ENCODE results near the gene TMPRSS11A.

The TMPRSS11A gene

DNA sequence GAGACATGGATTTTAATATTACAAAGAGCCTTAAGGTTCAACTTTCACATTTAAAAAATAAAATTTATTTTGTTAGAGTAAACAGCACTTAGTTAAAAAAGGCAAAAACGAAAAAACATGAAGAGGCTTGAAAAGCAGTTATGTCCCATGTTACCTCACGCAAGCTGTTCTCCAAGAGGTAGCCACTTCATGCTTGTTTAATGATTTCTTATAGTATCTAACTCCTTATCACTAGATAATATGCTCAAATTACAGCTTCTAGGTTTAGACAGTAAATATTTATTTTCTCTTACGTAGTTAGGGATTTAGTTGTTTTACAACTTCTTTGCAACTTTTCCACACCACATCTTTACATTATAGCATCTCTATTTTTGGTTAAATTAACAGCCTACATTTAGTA lies 51.7 kb downstream of the TMPRSS11A start:
- H3K79me2 ChIP-seq (ENCODE audit: control insufficient read depth, low read length) = no peaks in the 10 kb centered on the region
- H3K4me1 ChIP-seq (ENCODE audit: control insufficient read depth, low read length) = no peaks in the 10 kb centered on the region
- no peak for TF ChIP-seq EZH2phosphoT487 (IDR thresholded peaks at IDR 0.05; ENCODE audit: borderline replicate concordance, low read length)
- TF ChIP-seq, protein P1, sequence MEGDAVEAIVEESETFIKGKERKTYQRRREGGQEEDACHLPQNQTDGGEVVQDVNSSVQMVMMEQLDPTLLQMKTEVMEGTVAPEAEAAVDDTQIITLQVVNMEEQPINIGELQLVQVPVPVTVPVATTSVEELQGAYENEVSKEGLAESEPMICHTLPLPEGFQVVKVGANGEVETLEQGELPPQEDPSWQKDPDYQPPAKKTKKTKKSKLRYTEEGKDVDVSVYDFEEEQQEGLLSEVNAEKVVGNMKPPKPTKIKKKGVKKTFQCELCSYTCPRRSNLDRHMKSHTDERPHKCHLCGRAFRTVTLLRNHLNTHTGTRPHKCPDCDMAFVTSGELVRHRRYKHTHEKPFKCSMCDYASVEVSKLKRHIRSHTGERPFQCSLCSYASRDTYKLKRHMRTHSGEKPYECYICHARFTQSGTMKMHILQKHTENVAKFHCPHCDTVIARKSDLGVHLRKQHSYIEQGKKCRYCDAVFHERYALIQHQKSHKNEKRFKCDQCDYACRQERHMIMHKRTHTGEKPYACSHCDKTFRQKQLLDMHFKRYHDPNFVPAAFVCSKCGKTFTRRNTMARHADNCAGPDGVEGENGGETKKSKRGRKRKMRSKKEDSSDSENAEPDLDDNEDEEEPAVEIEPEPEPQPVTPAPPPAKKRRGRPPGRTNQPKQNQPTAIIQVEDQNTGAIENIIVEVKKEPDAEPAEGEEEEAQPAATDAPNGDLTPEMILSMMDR (IDR thresholded peaks at IDR 0.05; ENCODE audit: low read depth, low read length, poor library complexity, severe bottlenecking) = no peak

DNA sequence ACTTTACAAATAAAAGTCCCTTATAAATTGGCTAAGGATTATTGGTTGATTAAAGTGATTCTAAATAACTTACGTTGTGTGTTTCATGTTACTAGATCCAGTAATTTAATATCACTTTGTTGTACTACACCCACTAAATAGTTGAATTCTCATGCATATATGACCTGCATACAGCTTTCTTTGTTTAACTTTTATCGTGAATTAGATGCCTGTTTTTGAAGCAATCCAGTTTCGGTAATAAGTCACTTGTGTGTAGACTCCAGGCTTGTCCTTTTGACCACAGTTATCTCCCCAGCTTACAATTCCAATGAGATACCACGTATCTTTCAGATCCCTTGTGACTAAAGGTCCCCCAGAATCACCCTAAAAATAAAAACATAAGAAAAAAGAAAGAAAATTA lies 52.2 kb downstream of the TMPRSS11A start:
- Histone ChIP-seq H3K27me3 (ENCODE audit: control insufficient read depth, low read length) (peaks cover 6% of the 10 kb centered on the region), H3K9me2 (replicated peaks; ENCODE audit: control insufficient read depth, low read length) (no peaks in the 10 kb centered on the region), H3K4me2 (ENCODE audit: low read length) (no peak overlapping the region), H3K4me1 (ENCODE audit: control insufficient read depth, low read length) (no peaks in the 10 kb centered on the region), H3K79me2 (ENCODE audit: control insufficient read depth, low read length) (no peaks in the 10 kb centered on the region), H3K27ac (ENCODE audit: low read depth, low read length) (no peak overlapping the region), H3K4me3 (ENCODE audit: low read length) (no peak overlapping the region), H3K36me3 (ENCODE audit: control insufficient read depth, low read length) (no peaks in the 10 kb centered on the region), H3K9me3 (ENCODE audit: control insufficient read depth, insufficient read depth, low read length) (no peaks in the 10 kb centered on the region), H3F3A (ENCODE audit: control insufficient read depth, insufficient read depth) (no peaks in the 10 kb centered on the region), H4K20me1 (ENCODE audit: control insufficient read depth, insufficient read depth, low read depth, low read length) (no peaks in the 10 kb centered on the region)
- no peak for TF ChIP-seq EZH2phosphoT487 (IDR thresholded peaks at IDR 0.05; ENCODE audit: borderline replicate concordance, low read length)
- TF ChIP-seq, protein P1 (IDR thresholded peaks at IDR 0.05; ENCODE audit: low read depth, low read length, poor library complexity, severe bottlenecking) = no peak

More for the DNA sequence above, 51.7 kb downstream of the TMPRSS11A start:
- Histone ChIP-seq H3K27ac (ENCODE audit: low read depth, low read length) (no peak overlapping the region), H3K36me3 (ENCODE audit: control insufficient read depth, low read length) (no peaks in the 10 kb centered on the region), H4K20me1 (ENCODE audit: control insufficient read depth, insufficient read depth, low read depth, low read length) (no peaks in the 10 kb centered on the region), H3K27me3 (ENCODE audit: control insufficient read depth, low read length) (peaks cover 6% of the 10 kb centered on the region), H3K4me3 (ENCODE audit: low read length) (no peak overlapping the region), H3K9me2 (replicated peaks; ENCODE audit: control insufficient read depth, low read length) (no peaks in the 10 kb centered on the region), H3K4me2 (ENCODE audit: low read length) (no peak overlapping the region), H3K9me3 (ENCODE audit: control insufficient read depth, insufficient read depth, low read length) (no peaks in the 10 kb centered on the region), H3F3A (ENCODE audit: control insufficient read depth, insufficient read depth) (no peaks in the 10 kb centered on the region)

DNA sequence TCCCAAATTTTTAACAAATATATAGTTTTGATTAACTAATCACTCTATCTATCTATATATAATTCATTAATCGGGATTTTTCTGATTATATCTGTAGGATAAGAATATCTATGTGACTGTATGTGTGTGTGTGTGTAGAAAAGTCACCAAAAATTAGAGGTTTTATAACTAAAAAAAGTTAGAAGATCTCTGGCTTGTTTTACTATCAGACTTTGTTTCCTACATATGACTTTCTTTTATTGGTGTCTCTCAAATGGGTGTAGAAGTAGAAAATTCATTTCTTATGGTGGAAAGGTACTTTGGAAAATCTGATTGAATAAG lies 52.7 kb downstream of the TMPRSS11A start:
- Histone ChIP-seq H3F3A (ENCODE audit: control insufficient read depth, insufficient read depth) (no peaks in the 10 kb centered on the region), H3K36me3 (ENCODE audit: control insufficient read depth, low read length) (no peaks in the 10 kb centered on the region), H3K4me2 (ENCODE audit: low read length) (no peak overlapping the region), H3K27me3 (ENCODE audit: control insufficient read depth, low read length) (peaks cover 6% of the 10 kb centered on the region), H3K27ac (ENCODE audit: low read depth, low read length) (no peak overlapping the region), H3K9me2 (replicated peaks; ENCODE audit: control insufficient read depth, low read length) (no peaks in the 10 kb centered on the region), H3K79me2 (ENCODE audit: control insufficient read depth, low read length) (no peaks in the 10 kb centered on the region), H3K9me3 (ENCODE audit: control insufficient read depth, insufficient read depth, low read length) (no peaks in the 10 kb centered on the region), H4K20me1 (ENCODE audit: control insufficient read depth, insufficient read depth, low read depth, low read length) (no peaks in the 10 kb centered on the region), H3K4me3 (ENCODE audit: low read length) (no peak overlapping the region), H3K4me1 (ENCODE audit: control insufficient read depth, low read length) (no peaks in the 10 kb centered on the region)
- TF ChIP-seq EZH2phosphoT487 (IDR thresholded peaks at IDR 0.05; ENCODE audit: borderline replicate concordance, low read length) = no peak
- TF ChIP-seq, protein P1 (IDR thresholded peaks at IDR 0.05; ENCODE audit: low read depth, low read length, poor library complexity, severe bottlenecking) = no peak
